Uterus (tissue), 2 donors: ENCODE data around the gene DPF3.

Source experiments
- POLR2A ChIP-seq, 2 donors: fragments of 450-650 bp; IDR thresholded peaks; one replicate each; pipeline ENCODE4 v1.6.1; 2016; ENCODE audit warnings: antibody characterized with exemption in 2 of 2, mild to moderate bottlenecking in 1 of 2, moderate library complexity in 1 of 2
- TF ChIP-seq, protein P1 (sequence below), 4 experiments: fragments of 200-600 bp in 2 of 4; fragments of 450-650 bp in 2 of 4; sonication (generic) in 2 of 4; IDR thresholded peaks; one replicate each; pipeline ENCODE4 v1.5.1; 2016 to 2019; ENCODE audit warnings: antibody characterized with exemption in 4 of 4, mild to moderate bottlenecking in 2 of 4, moderate library complexity in 1 of 4

DNA sequence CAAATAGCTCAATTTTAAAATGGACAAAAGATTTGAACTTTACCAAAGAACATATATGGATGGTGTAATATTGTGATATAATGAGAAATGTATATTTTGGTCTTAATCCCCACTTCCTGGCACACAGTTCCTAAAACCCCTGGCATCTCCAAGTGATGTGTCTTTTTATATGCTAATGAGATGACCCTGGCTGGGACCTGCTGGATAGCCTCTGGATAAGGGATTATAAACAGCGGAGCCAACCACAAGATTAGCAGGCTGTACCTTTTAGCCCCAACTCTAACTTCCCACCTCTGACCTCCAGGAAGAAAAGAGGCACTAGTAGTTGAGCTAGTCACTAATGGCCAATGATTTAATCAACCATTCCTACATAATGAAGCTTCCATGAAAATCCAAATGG is 130.0 kb downstream of the DPF3 start:
- TF ChIP-seq, protein P1, sequence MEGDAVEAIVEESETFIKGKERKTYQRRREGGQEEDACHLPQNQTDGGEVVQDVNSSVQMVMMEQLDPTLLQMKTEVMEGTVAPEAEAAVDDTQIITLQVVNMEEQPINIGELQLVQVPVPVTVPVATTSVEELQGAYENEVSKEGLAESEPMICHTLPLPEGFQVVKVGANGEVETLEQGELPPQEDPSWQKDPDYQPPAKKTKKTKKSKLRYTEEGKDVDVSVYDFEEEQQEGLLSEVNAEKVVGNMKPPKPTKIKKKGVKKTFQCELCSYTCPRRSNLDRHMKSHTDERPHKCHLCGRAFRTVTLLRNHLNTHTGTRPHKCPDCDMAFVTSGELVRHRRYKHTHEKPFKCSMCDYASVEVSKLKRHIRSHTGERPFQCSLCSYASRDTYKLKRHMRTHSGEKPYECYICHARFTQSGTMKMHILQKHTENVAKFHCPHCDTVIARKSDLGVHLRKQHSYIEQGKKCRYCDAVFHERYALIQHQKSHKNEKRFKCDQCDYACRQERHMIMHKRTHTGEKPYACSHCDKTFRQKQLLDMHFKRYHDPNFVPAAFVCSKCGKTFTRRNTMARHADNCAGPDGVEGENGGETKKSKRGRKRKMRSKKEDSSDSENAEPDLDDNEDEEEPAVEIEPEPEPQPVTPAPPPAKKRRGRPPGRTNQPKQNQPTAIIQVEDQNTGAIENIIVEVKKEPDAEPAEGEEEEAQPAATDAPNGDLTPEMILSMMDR (IDR thresholded peaks at IDR 0.05), result no peak
- TF ChIP-seq POLR2A (IDR thresholded peaks at IDR 0.05), result no peak
